Activated CD8-positive, alpha-beta T cell treated with anti-CD3 and anti-CD28 coated beads for 36 hours (primary cell): ENCODE results near the gene ILF3. TPM values are rescaled to one million over a fixed set of nuclear protein-coding genes. Genes with fewer than 3 reads are reported as not detected.

Experiments used
- ATAC-seq: fragments of 200-7000 bp; cut with Tn5 transposase; one replicate; pipeline ENCODE4 v1.10.0; 2021; ENCODE audit warnings: mild to moderate bottlenecking, moderate library complexity
- CTCF ChIA-PET: fragments of 350-600 bp; sonication (Branson Sonifier 250); formaldehyde crosslinking; loops from one replicate; lab custom pipeline; 2021; ENCODE audit warnings: antibody characterized with exemption; lab: Charles Lee
- POLR2A ChIA-PET: fragments of 350-600 bp; sonication (Branson Sonifier 250); formaldehyde crosslinking; loops from one replicate; lab custom pipeline; 2021; ENCODE audit warnings: antibody characterized with exemption; lab: Charles Lee
- DNase-seq: peaks from one replicate; pipeline ENCODE4 v3.0.0-alpha.2; 2020
- H3K27ac Mint-ChIP-seq: one replicate; pipeline ENCODE4 v1.8.0; 2021; ENCODE audit warnings: mild to moderate bottlenecking, mixed read lengths
- H3K27me3 Mint-ChIP-seq: one replicate; pipeline ENCODE4 v1.8.0; 2021; ENCODE audit warnings: mixed read lengths
- H3K36me3 Mint-ChIP-seq: one replicate; pipeline ENCODE4 v1.8.0; 2021; ENCODE audit warnings: low read depth, mixed read lengths
- H3K4me1 Mint-ChIP-seq: one replicate; pipeline ENCODE4 v1.8.0; 2021; ENCODE audit warnings: low read depth, mixed read lengths
- H3K4me3 Mint-ChIP-seq: one replicate; pipeline ENCODE4 v1.8.0; 2021; ENCODE audit warnings: mild to moderate bottlenecking, moderate library complexity, mixed read lengths
- H3K9me3 Mint-ChIP-seq: one replicate; pipeline ENCODE4 v1.8.0; 2021; ENCODE audit warnings: mixed read lengths
- intact Hi-C: fragments of 100-400 bp; cut with micrococcal nuclease; formaldehyde crosslinking; loops from one replicate; pipeline ENCODE4 v1.10.0; 2022
- total RNA-seq, 2 experiments: library from RNA; stranded (reverse); gene quantifications; one replicate each; pipeline ENCODE4 v1.2.3, GENCODE V29; 2021
- TF ChIP-seq, protein P1 (sequence below): fragments of 200-600 bp; IDR thresholded peaks from one replicate; pipeline ENCODE4 v1.8.0; 2022; ENCODE audit warnings: antibody characterized with exemption, mild to moderate bottlenecking

Gene ILF3
- total RNA-seq, 2 experiments from 2014 or later = 435 to 450 TPM

- CTCF ChIA-PET = interaction anchor here (0.6 to 2.9 kb wide), 3 partner anchors 10 to 54 kb away, joined by 3 to 16 read pairs (median 4); no protein-coding TSS in a partner anchor
- TF ChIP-seq, protein P1, sequence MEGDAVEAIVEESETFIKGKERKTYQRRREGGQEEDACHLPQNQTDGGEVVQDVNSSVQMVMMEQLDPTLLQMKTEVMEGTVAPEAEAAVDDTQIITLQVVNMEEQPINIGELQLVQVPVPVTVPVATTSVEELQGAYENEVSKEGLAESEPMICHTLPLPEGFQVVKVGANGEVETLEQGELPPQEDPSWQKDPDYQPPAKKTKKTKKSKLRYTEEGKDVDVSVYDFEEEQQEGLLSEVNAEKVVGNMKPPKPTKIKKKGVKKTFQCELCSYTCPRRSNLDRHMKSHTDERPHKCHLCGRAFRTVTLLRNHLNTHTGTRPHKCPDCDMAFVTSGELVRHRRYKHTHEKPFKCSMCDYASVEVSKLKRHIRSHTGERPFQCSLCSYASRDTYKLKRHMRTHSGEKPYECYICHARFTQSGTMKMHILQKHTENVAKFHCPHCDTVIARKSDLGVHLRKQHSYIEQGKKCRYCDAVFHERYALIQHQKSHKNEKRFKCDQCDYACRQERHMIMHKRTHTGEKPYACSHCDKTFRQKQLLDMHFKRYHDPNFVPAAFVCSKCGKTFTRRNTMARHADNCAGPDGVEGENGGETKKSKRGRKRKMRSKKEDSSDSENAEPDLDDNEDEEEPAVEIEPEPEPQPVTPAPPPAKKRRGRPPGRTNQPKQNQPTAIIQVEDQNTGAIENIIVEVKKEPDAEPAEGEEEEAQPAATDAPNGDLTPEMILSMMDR = no peak
These were observed 19.7 kb upstream of the ILF3 start for GRCh38 chr19:10634430-10634829.

GRCh38 chr19:10634963-10635362 is 19.2 kb upstream of the ILF3 start:
- Mint-ChIP-seq H3K9me3 (no peaks in the 10 kb centered on the region), H3K4me1 (peaks cover 8% of the 10 kb centered on the region), H3K27ac (peak overlapping the region; percentile 55), H3K36me3 (peaks cover 48% of the 10 kb centered on the region), H3K4me3 (no peak overlapping the region), H3K27me3 (no peaks in the 10 kb centered on the region)
- ATAC-seq (no peak), DNase-seq (no peak)
- CTCF ChIA-PET = interaction anchor here (1.2 to 2.9 kb wide), 3 partner anchors 9 to 54 kb away, joined by 3 to 16 read pairs (median 6); no protein-coding TSS in a partner anchor
- intact Hi-C loops = no loop called here
- TF ChIP-seq, protein P1 = no peak
- POLR2A ChIA-PET = interaction anchor here (1.0 to 1.4 kb wide), 3 partner anchors 10 to 33 kb away, joined by 3 read pairs; no protein-coding TSS in a partner anchor

More at GRCh38 chr19:10634430-10634829, 19.7 kb upstream of the ILF3 start:
- Mint-ChIP-seq H3K36me3 (peaks cover 47% of the 10 kb centered on the region), H3K4me1 (peaks cover 8% of the 10 kb centered on the region), H3K27ac (no peak overlapping the region), H3K9me3 (no peaks in the 10 kb centered on the region), H3K27me3 (no peaks in the 10 kb centered on the region), H3K4me3 (no peak overlapping the region)
- ATAC-seq (no peak), DNase-seq (no peak)
- intact Hi-C loops = no loop called here
- POLR2A ChIA-PET = interaction anchor here (1.0 to 1.4 kb wide), 3 partner anchors 11 to 34 kb away, joined by 3 read pairs; no protein-coding TSS in a partner anchor

DNA sequence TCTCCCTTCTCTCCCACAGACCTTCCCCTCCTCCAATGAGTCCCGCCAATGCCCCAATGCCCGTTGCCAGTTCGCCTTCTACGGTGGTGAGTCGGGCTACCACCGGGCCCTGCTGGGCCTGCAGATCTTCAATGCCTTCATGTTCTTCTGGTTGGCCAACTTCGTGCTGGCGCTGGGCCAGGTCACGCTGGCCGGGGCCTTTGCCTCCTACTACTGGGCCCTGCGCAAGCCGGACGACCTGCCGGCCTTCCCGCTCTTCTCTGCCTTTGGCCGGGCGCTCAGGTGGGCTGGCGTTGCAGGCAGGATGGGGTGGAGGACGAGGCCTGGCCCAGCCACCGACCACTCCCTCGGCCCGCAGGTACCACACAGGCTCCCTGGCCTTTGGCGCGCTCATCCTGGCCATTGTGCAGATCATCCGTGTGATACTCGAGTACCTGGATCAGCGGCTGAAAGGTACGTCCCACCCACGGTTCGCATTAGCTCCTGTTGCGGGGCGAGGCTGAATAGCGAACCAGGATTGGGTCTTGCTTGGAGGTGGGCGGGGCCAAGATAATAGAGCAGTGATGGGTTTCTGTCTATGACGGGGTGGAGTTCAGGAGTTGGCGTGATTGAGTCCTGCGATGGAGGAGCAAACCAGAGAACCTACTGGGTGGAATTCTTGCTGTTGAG is 17.7 kb upstream of the ILF3 start:
- peaks cover 19% of the 10 kb centered on the region for H3K4me1 Mint-ChIP-seq
- TF ChIP-seq, protein P1 = no peak
- H3K4me3 Mint-ChIP-seq = no peak overlapping the region
- H3K36me3 Mint-ChIP-seq = peaks cover 47% of the 10 kb centered on the region
- ChIA-PET CTCF (no interaction called here), POLR2A (no interaction called here)
- no peaks in the 10 kb centered on the region for H3K9me3 Mint-ChIP-seq
- ATAC-seq (no peak), DNase-seq (no peak)
- peak overlapping the region; percentile 19 for H3K27ac Mint-ChIP-seq
- intact Hi-C loops = no loop called here
- H3K27me3 Mint-ChIP-seq = no peaks in the 10 kb centered on the region

DNA sequence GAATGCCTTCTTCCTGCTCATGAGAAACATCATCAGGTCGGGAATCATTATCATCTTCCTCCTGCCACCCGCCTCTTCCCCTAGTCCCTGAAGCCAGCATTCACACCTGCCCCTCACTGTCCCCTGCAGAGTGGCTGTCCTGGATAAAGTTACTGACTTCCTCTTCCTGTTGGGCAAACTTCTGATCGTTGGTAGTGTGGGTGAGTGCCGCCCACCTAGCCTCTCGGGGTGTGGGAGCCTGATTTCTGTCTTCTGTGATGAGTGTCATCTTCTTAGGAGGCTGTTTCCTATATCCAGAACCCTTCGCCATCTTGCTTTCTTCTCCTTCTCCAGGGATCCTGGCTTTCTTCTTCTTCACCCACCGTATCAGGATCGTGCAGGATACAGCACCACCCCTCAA is 16.3 kb upstream of the ILF3 start:
- Mint-ChIP-seq H3K4me1 (peaks cover 32% of the 10 kb centered on the region), H3K9me3 (no peaks in the 10 kb centered on the region), H3K27me3 (no peaks in the 10 kb centered on the region), H3K4me3 (no peak overlapping the region), H3K27ac (peak overlapping the region; percentile 64), H3K36me3 (peaks cover 50% of the 10 kb centered on the region)
- TF ChIP-seq, protein P1 = no peak
- ATAC-seq (no peak), DNase-seq (no peak)
- CTCF ChIA-PET = interaction anchor here (1.8 kb wide), 1 partner anchor 56 kb away, joined by 8 read pairs; no protein-coding TSS in a partner anchor
- POLR2A ChIA-PET = no interaction called here
- intact Hi-C loops = no loop called here

- H3K9me3 Mint-ChIP-seq = no peaks in the 10 kb centered on the region
These were observed 14.3 kb upstream of the ILF3 start for GRCh38 chr19:10639836-10640235.

More at GRCh38 chr19:10639836-10640235, 14.3 kb upstream of the ILF3 start:
- ATAC-seq = no peak
- no peak for DNase-seq
- ChIA-PET CTCF (interaction anchor here (1.8 to 14.8 kb wide), 2 partner anchors 44 to 58 kb away, joined by 4 to 409 read pairs; no protein-coding TSS in a partner anchor), POLR2A (interaction anchor here (0.6 to 1.0 kb wide), 2 partner anchors 17 to 36 kb away, joined by 3 read pairs; no protein-coding TSS in a partner anchor)
- Mint-ChIP-seq H3K27ac (peak overlapping the region; percentile 34), H3K4me1 (peaks cover 51% of the 10 kb centered on the region), H3K36me3 (peaks cover 57% of the 10 kb centered on the region), H3K4me3 (no peak overlapping the region), H3K27me3 (no peaks in the 10 kb centered on the region)
- TF ChIP-seq, protein P1 = no peak
- intact Hi-C loops = loop anchor here (5.0 kb wide), 1 partner anchor 38 kb away; no protein-coding TSS in a partner anchor
